HG03558 (cell line): Measurements from ENCODE around the gene VAV3.

Source experiments
- ATAC-seq: cut with Tn5 transposase; IDR thresholded peaks from one replicate; pipeline ENCODE4 v1.9.1; 2021; ENCODE audit warnings: moderate number of reproducible peaks; ENCODE audit not compliant: unreplicated experiment; ENCODE audit errors: extremely low read depth

VAV3 gene

DNA sequence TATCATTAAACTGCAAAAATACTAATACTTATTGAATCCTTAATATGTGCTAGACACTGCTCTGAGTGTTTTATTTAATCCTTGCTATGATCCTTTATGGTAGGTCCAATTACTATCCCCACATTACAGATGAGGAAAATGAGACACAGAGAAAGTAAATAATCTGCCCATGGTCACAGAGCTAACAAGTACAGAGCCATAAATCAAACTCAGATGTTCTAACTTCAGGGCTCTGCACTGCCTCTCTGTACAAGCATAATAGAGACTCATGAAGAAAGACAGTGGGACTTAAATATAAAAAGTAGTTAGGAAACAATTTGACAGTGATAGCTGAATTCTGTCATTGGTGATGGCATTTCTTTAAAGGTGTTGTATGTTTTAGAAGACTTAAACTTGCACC, 346.4 kb downstream of the VAV3 start:
- no peak for ATAC-seq

- no peak for ATAC-seq
Measured at GRCh38 chr1:107617921-107618320, 347.1 kb downstream of the VAV3 start.

DNA sequence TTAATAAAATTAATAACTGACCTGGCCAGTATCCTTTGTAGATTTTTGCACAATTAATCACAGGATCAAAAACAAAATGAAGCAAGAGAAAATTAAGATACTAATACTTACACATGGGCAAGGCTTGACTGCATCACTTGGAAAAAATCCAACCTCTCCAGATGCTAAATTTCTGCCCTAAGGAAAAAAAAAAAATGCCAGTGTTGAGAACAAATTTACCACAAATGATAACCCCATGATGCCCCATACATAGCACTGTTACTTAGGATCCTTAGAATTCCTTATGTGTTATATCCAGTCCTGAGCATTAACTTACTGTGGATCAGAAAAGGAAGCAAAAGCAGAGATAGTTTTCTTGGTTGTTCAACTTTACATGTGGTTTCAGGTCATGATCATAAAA, 347.5 kb downstream of the VAV3 start:
- ATAC-seq = no peak

DNA sequence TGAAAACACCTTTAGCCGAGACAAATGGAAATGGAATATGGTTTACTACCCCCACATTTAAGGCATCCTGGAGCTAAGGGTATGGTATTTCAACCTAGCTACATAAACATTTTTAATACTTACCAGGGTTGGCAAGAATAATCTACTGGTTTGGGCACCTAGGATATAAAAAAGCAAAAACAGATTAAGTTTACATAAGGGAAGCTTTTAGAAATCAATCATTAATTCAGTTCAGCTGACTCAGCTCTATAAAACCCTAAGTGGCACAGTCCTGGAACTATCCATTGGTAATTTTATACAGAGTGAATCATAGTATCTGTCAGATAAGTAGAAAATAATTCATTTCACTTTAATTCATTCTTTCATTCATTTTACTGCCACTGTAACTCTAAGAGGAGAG, 355.2 kb downstream of the VAV3 start:
- ATAC-seq = no peak

GRCh38 chr1:107604825-107605224, 360.2 kb downstream of the VAV3 start:
- no peak for ATAC-seq

DNA sequence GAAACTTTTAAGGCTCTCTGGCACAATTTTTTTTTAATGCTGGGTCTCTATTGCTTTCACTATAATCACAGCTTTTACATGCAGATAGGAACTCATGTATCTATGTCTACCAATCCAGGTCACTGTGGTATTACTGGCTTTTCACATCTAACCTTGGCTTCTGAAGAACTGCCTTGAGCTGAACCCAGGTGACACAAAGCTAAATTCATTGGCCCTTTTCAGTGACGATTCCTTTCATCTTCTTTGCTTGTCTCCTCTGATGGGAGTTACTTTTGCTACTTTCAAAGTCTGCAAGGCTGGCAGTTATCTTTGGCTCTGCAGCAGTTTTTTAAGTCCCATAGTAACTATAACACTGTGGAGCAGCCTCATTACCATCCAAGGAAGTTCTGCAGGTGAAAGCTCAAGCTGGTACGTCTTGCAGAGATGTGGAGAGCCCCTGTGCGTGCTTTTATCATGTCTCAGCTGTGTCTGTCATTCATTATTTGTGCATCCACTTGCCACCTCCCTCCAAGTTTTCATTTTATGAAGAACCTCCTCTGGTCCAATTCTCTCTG, 364.3 kb downstream of the VAV3 start:
- ATAC-seq = no peak

DNA sequence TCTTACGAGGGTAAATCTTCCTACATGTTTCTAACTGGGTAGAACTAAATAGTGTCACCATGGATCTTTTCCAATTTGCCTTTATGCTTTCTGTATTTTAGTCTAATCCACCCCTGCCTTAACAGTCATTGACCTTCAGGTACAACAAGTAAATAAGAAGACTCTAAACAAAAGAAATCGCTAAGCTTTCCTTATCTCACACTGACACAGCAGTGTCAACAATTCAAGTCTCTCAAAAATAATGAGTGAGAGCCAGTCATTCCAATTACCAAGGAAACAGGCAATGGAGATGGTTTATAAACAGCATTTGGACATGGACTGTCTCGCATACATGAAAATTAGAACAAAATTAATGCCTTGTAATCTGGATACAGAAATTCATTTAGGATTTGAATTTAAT, 365.8 kb downstream of the VAV3 start:
- no peak for ATAC-seq

- ATAC-seq = no peak
Measured at GRCh38 chr1:107597290-107597689, 367.7 kb downstream of the VAV3 start.

DNA sequence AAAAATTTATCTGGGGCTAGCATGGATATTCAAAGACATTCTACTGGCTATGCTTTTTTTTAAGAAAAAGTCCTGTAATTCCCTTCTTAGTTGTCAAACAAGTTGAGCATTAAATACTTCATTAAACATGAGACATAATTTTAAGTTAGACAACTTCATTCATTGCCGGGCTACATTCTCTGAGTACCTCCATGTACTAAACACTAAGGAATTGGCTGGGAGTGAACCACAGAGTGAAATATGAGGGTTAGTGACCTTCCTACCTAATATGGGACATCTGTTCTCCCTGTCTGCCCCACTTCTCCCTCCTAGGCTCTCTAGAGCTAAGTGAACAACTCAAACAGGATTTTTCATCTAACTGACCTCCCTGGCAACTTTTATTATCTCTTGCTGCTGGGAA, 370.4 kb downstream of the VAV3 start:
- ATAC-seq = no peak

DNA sequence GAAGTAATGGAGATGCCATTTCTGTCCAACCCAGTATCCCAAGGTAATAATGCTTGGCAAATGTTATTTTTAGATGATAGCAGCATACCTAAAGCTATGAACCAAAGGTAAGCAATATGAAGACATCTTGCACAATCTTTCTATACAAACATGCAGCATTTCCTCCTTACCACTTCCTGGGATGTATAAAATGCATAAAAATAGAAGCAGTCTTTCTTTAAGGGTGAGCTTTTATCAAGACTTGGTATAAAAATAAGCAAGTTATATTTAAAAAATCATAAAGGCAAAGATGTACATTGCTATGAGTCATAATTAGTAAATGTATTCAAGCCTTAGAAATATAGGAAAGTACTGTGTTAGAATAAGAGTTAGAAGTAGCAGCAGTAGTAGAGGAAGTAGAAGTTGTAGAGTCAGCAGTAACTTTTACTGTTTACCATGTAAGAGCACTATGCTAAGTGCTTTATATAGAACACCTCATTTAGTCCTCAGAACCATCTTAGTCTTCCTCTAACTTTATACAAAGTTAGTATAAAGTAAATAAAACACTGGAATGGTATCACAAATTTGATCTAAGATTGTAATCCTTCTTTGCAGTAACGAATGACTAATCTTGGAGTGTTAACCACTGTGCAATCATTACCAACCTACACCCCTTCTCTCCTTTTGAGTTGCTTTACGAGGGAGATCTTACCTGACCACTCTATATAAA, 371.3 kb downstream of the VAV3 start:
- ATAC-seq = no peak

DNA sequence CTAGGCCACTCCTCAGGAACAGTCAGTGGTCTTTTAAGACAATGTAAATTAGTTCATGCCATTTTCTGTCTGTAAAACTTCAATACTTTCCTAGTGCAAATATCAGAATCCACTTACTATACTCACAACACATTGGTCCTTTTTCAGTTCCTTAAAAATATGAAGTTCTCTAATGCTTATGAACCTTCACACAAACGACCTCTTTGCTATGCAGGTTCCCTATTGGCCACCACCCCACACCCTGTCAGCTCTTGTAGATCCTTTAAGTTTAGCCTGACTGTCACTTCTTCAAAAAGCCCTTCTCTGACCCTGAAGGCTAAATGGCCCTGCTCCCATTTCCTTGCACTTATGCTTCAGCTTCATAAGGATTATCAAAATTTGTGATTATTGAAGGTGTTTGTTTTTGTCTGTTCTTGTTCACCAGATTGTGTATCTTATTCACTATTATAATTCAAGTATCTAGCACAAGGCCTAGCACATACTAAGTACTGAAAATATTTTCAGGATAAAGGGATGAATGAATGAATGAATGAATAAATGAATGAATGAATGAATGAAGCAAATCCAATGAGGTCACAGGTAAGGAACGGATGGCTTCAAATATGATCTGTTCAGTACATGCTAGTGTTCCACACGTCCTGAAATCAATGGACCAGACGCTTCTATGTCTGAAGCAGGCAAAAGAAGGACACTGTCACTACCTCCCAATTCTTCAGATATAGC, 373.9 kb downstream of the VAV3 start:
- ATAC-seq = no peak

GRCh38 chr1:107590087-107590486, 374.9 kb downstream of the VAV3 start:
- no peak for ATAC-seq

DNA sequence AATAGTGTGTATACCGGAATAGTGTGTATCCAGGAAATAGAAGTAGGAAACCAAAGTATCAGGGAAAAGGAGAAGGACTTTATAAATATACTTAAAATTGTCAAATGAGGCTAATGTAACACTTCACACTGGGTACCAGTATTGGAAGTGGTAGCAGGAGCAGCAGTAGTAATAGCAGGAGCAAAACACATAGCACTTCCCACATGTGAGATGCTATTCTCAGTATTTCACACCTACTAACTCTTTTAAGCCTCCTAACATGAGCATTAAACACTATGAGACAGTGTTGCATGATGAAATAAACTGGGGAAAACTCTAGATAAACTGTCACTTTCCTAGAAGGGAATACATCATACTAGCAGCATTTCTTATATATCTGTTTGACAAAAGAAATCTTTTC, 376.7 kb downstream of the VAV3 start:
- ATAC-seq = no peak

- ATAC-seq = no peak
Measured at GRCh38 chr1:107575226-107575625, 389.8 kb downstream of the VAV3 start.

GRCh38 chr1:107574044-107574443, 390.9 kb downstream of the VAV3 start:
- no peak for ATAC-seq

DNA sequence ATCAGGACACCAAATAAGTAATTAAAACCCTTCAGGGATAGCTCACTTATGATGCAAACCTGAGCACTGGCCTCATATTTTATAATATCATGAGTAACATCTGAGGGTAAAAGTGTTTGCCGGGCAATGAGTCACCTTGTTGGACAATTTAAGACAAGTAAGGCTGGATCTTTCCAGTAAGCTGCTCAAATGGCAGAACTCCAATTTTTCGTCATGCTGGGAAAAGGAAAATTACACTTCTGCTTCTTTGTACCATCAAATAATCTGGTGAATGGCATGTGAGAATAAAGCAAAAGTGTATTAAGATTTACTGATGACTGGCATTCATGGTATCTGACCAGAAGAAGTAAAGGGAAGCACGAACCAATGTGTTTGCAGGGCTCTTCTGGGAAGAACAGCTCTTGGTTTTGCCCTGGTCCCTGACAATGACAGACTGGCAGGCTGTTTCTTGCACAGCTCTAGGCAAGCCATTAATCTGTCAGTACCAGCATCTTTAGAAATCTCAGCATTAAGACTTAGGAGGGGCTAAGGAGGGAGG, 392.2 kb downstream of the VAV3 start:
- no peak for ATAC-seq

DNA sequence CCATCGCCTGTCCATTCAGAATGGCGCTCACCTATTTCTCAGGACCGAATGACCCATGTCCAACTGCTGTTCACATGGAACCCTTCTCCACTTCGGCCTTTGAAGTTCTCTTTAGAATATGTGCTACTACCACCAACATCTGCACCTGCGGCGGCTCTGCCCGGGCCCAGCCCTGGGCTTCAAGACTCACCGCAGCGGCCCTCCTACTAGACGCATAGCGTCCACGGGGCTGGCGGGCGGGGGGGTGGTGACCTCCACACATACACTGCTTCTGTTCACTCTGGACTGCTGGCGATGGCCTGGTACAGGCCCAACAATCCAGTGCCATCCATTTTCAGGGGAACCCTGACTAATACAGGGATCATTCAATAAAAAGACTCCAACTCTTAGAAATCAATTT, 394.2 kb downstream of the VAV3 start:
- no peak for ATAC-seq

- ATAC-seq = no peak
Measured at GRCh38 chr1:107563441-107563840, 401.5 kb downstream of the VAV3 start.

- ATAC-seq = no peak
Measured at GRCh38 chr1:107559881-107560280, 405.1 kb downstream of the VAV3 start.

DNA sequence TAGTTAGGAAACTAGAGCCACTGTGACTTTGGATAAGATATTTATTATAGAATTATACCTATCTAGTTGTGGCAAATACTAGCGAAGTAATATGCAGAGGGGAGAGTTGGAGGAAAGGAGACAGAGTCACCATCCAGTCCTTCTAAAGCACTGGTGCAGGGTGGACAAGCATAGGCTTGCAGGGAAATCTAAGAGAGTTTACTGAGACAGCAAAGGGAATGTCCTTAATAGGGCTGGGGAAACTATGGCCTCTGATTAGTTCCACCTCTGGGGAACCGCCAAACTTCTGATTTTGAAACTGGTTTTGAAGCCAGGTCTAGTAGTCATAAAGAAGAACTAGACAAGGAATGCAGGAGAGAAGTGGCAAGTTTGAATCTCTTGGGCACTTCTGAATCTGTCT, 407.9 kb downstream of the VAV3 start:
- ATAC-seq = no peak

- ATAC-seq = no peak
Measured at GRCh38 chr1:107555578-107555977, 409.4 kb downstream of the VAV3 start.
